ENCODE data around the gene RELN. TPM values are rescaled to one million over a fixed set of nuclear protein-coding genes. Genes with fewer than 3 reads are reported as not detected.

RELN gene
- total and polyA plus RNA-seq, 8 donors: 0.08 to 1.4 (median 0.64) TPM

DNA sequence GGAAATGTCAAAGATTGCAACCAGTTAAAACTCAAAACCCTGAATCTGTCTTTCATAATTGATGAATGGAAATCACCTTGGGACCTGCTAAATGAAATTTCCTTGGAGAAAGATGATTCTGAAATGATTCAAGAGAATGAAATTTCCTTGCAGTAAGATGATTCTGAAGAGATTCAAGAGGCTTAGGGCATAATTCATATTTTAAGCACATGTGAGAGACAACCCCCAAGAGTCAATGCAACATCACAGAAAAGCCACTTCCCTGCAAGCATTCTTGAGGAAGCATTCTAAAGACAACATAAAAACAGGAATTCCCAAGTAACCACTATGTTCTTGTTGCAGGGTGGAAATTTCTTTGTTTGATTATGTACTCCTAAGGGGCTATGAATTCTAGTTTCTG is 113.7 kb downstream of the RELN start:
- TF ChIP-seq, protein P1, sequence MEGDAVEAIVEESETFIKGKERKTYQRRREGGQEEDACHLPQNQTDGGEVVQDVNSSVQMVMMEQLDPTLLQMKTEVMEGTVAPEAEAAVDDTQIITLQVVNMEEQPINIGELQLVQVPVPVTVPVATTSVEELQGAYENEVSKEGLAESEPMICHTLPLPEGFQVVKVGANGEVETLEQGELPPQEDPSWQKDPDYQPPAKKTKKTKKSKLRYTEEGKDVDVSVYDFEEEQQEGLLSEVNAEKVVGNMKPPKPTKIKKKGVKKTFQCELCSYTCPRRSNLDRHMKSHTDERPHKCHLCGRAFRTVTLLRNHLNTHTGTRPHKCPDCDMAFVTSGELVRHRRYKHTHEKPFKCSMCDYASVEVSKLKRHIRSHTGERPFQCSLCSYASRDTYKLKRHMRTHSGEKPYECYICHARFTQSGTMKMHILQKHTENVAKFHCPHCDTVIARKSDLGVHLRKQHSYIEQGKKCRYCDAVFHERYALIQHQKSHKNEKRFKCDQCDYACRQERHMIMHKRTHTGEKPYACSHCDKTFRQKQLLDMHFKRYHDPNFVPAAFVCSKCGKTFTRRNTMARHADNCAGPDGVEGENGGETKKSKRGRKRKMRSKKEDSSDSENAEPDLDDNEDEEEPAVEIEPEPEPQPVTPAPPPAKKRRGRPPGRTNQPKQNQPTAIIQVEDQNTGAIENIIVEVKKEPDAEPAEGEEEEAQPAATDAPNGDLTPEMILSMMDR (IDR thresholded peaks at IDR 0.05): no peak
- FAIRE-seq: no peak

DNA sequence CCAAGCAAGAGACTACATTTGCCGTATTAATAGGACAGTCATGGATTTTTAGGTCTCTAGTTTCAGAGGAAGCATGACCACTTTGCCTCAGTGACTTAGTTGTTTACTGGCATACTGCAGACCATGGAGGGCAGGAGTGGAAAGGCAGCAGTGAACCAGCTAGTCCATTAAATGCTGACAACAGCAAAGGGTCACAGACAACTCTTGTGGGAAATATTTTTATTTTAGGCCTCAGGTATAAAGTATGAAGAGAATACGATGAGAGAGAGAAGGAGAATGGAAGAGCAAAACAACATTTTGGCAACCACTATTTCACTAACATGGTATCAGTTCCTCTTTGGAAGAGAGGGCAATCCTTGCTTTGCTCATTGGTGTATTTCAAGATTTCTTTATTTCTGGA is 118.0 kb downstream of the RELN start:
- Histone ChIP-seq H3K27me3 (no peaks in the 10 kb centered on the region), H3K36me3 (no peaks in the 10 kb centered on the region), H3K4me1 (peaks cover 0 to 5% (median 0%) of the 10 kb centered on the region in 3 donors), H3K27ac (no peak overlapping the region), H3K9me3 (no peaks in the 10 kb centered on the region), H3K4me3 (no peak overlapping the region)
- WGBS, 2 donors: 67 to 79% methylated on average over 2 of the region's 2 CpGs
- ATAC-seq (no peak), FAIRE-seq (no peak), DNase-seq (no peak)
- intact Hi-C loops (cut with DNase I): no loop called here
- TF ChIP-seq, protein P1 (IDR thresholded peaks at IDR 0.05): no peak

More for the DNA sequence above, 113.7 kb downstream of the RELN start:
- intact Hi-C loops (cut with DNase I): no loop called here
- no peaks in the 10 kb centered on the region for H3K36me3 ChIP-seq
- H3K4me3 ChIP-seq: no peak overlapping the region
- H3K27ac ChIP-seq: no peak overlapping the region
- ATAC-seq: no peak
- H3K27me3 ChIP-seq: no peaks in the 10 kb centered on the region
- no peaks in the 10 kb centered on the region for H3K4me1 ChIP-seq
- no peak for DNase-seq
- no peaks in the 10 kb centered on the region for H3K9me3 ChIP-seq

DNA sequence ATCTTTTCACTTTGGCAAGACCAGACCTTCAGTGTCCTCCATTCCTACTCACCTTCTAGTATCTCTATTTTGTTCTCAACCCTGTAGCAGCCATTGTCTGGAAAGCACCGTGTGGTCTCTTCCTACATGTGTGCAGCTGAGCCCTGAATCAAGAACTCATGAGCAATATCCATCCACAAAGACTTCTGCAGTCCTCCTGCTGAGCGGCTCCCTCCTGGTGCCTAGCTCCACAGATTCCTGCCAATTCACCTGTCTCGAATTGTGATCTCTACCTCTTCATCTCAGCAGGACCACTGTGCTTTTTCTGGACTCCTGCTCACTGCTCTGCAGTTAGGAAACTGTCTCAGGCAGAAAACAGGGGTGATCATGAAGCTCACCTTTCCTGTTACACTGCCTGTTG is 118.8 kb downstream of the RELN start:
- Histone ChIP-seq H3K9me3 (no peaks in the 10 kb centered on the region), H3K4me1 (peaks cover 0 to 5% (median 0%) of the 10 kb centered on the region in 3 donors), H3K36me3 (no peaks in the 10 kb centered on the region), H3K4me3 (no peak overlapping the region), H3K27ac (no peak overlapping the region), H3K27me3 (no peaks in the 10 kb centered on the region)
- intact Hi-C loops (cut with DNase I): no loop called here
- ATAC-seq (no peak), DNase-seq (no peak), FAIRE-seq (no peak)
- TF ChIP-seq, protein P1 (IDR thresholded peaks at IDR 0.05): no peak
- 58 to 75% methylated on average over 3 of the region's 3 CpGs for WGBS, 2 donors

DNA sequence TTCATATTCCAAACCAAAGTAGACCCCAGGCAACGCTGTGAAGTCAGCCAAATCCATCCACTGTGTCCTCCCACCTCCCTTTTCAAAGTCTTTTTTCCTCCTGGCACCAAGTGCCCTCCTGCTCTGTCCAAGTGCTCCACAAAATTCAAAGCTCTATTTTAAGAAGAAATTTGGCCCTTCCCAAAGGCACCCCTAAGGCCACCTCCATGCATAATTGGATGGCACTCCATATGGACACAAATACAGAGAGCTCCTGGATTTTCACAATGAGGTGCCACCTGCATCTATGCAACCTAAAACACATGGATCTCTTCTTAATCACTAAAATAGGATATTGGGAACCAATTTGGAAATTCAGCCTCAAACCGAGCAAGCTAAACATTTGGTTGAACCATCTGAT is 121.6 kb downstream of the RELN start:
- no peak for ATAC-seq
- H3K4me3 ChIP-seq: no peak overlapping the region
- 88% methylated on average over 2 of the region's 2 CpGs for WGBS, 2 donors

DNA sequence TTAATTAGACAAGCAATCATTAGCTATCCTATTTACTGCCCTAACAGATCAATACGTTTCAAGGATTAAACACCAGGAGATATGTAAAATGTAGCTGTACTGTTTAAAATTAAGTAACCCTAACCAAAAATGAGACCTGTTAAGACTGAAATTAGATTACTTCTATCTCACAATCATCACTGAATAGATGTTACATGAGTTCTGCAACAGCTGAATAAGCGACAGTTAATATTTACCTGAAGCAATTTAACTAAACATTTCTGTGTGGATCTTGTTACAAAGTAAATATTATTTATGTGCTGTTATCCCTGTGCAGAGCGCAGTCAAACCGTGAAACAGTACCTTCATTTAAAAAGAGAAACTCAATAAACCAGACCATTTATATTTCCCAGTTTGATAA is 122.5 kb downstream of the RELN start:
- intact Hi-C loops (cut with DNase I): no loop called here
- no peak for DNase-seq
- H3K27ac ChIP-seq: no peak overlapping the region

More for the DNA sequence above, 121.6 kb downstream of the RELN start:
- TF ChIP-seq, protein P1 (IDR thresholded peaks at IDR 0.05): no peak
- FAIRE-seq: no peak
- Histone ChIP-seq H3K27ac (no peak overlapping the region), H3K36me3 (no peaks in the 10 kb centered on the region), H3K27me3 (no peaks in the 10 kb centered on the region), H3K9me3 (no peaks in the 10 kb centered on the region), H3K4me1 (peaks cover 0 to 5% (median 0%) of the 10 kb centered on the region in 3 donors)
- intact Hi-C loops (cut with DNase I): no loop called here
- no peak for DNase-seq

More for the DNA sequence above, 122.5 kb downstream of the RELN start:
- 10 to 15% methylated on average over 4 of the region's 4 CpGs for WGBS, 2 donors
- H3K4me3 ChIP-seq: no peak overlapping the region
- H3K9me3 ChIP-seq: no peaks in the 10 kb centered on the region
- H3K36me3 ChIP-seq: no peaks in the 10 kb centered on the region
- peak; percentile 35 to 78 (median 54) for ATAC-seq
- H3K4me1 ChIP-seq: peaks cover 0 to 5% (median 0%) of the 10 kb centered on the region in 3 donors
- no peaks in the 10 kb centered on the region for H3K27me3 ChIP-seq
- no peak for FAIRE-seq
- TF ChIP-seq, protein P1 (IDR thresholded peaks at IDR 0.05): no peak

All from pancreas (tissue), 10 donors.